PC-3 (cell line): ENCODE data around the gene LAMC2.

Experiments used
- CTCF ChIP-seq: fragments of 300-600 bp; sonication (generic); conservative IDR thresholded peaks from 2 replicates; pipeline ENCODE4 v1.5.1; 2017; ENCODE audit warnings: antibody characterized with exemption, low read depth, mild to moderate bottlenecking, low read length
- EZH2 ChIP-seq: fragments of 300-600 bp; sonication (generic); IDR thresholded peaks from one replicate; pipeline ENCODE4 v1.6.1; 2017; ENCODE audit warnings: antibody characterized with exemption, mild to moderate bottlenecking, low read length; ENCODE audit not compliant: unreplicated experiment
- EZH2phosphoT487 ChIP-seq: fragments of 300-600 bp; sonication (generic); IDR thresholded peaks from 2 replicates; pipeline ENCODE4 v1.6.1; 2018; ENCODE audit warnings: mild to moderate bottlenecking, antibody characterized with exemption, low read length, borderline replicate concordance

- TF ChIP-seq CTCF (no peak), EZH2phosphoT487 (no peak), EZH2 (no peak)
Measured at GRCh38 chr1:183263886-183264602, 78.0 kb downstream of the LAMC2 start.
